ENCODE results near the gene OR10S1.

DNA sequence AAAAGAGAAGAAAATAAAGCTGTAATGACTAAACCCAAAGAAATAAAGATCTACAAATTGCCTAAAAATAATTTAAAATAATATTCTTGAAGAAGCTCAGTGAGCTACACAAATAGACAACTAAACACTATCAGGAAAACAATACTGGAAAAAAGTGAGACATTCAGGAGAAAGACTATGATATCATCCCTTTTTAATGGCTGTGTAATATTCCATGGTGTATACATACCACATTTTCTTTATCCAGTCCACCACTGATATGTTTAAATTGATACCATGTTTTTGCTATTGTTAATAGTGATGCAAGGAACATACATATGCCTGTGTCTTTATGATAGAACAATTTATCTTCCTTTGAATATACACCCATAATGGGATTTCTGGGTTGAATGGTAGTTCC lies 20.8 kb downstream of the OR10S1 start:
- TF ChIP-seq, protein P1, sequence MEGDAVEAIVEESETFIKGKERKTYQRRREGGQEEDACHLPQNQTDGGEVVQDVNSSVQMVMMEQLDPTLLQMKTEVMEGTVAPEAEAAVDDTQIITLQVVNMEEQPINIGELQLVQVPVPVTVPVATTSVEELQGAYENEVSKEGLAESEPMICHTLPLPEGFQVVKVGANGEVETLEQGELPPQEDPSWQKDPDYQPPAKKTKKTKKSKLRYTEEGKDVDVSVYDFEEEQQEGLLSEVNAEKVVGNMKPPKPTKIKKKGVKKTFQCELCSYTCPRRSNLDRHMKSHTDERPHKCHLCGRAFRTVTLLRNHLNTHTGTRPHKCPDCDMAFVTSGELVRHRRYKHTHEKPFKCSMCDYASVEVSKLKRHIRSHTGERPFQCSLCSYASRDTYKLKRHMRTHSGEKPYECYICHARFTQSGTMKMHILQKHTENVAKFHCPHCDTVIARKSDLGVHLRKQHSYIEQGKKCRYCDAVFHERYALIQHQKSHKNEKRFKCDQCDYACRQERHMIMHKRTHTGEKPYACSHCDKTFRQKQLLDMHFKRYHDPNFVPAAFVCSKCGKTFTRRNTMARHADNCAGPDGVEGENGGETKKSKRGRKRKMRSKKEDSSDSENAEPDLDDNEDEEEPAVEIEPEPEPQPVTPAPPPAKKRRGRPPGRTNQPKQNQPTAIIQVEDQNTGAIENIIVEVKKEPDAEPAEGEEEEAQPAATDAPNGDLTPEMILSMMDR (IDR thresholded peaks at IDR 0.05; ENCODE audit: low read length), result no peak
- no peak for TF ChIP-seq EZH2 (IDR thresholded peaks at IDR 0.05; ENCODE audit: borderline replicate concordance, low read length)
